HepG2 (cell line): ENCODE data around the gene TTLL8.

Experiments
- KDM5A ChIP-seq: fragments of 200-600 bp; sonication (generic); IDR thresholded peaks from 2 replicates; pipeline ENCODE4 v1.7.0; 2018; ENCODE audit warnings: antibody characterized with exemption, mild to moderate bottlenecking, low read length, borderline replicate concordance
- PREB ChIP-seq: sonication (generic); formaldehyde crosslinking; IDR thresholded peaks from 2 replicates; pipeline ENCODE4 v1.4.0; 2020; ENCODE audit warnings: missing genetic modification reagents
- SAP130 ChIP-seq: IDR thresholded peaks from 2 replicates; pipeline ENCODE4 v1.6.1; 2016; ENCODE audit warnings: low read depth

GRCh38 chr22:50074551-50075530 is 16.7 kb upstream of the TTLL8 start:
- TF ChIP-seq SAP130 (CRISPR knock-in tag): no peak
- TF ChIP-seq PREB (CRISPR knock-in tag): no peak
- TF ChIP-seq KDM5A: no peak
